Gastroesophageal sphincter (tissue), 3 donors: ENCODE results near the gene SERPINH1.

ENCODE experiments used
- POLR2A ChIP-seq, 2 donors: fragments of 450-650 bp; IDR thresholded peaks; one replicate each; pipeline ENCODE4 v1.6.1; 2017; ENCODE audit warnings: antibody characterized with exemption in 2 of 2, mild to moderate bottlenecking in 2 of 2, moderate library complexity in 1 of 2
- TF ChIP-seq, protein P1 (sequence below), 4 experiments: fragments of 200-600 bp in 2 of 4; fragments of 450-650 bp in 2 of 4; sonication (generic) in 1 of 4; IDR thresholded peaks; one replicate each; pipeline ENCODE4 v1.5.1; 2017 to 2019; ENCODE audit warnings: antibody characterized with exemption in 4 of 4, mild to moderate bottlenecking in 2 of 4, moderate library complexity in 2 of 4

DNA sequence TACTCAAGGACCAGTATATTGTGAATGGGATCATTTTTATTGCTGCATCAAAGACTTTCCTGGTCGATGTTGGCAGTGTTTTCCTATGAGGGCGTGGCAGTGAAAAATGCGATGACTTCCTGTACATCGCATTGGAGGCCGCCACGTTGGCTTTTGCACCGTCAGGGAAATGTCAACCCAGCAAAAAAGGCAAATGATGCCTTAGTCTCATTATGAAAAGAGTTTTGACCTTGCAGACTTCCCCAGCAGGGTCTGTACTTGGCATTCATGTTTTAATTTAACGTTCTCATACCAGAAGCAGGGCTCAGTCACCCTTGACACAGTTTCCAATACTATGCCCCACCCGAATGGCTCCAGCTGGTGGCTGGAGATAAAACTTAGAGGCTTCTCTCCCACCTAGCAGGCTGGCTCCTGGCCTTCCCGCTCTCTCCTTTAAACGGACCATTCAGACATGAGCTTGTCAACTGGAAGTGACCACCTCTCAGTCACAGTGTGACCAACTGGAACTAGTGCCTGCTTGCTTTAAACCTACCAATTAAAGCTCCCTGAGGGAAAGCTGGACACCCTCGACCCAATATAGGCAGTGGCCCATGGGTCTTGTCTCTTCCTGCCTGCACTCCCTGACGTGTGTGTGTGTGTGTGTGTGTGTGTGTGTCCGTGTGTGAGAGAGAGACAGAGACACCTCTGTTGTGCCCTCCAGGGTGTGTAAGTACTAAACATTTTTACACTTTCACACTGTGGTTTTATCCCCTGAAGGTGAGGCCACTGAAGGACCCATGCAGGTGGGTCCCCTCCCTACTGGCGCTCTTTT, 27.6 kb upstream of the SERPINH1 start:
- TF ChIP-seq, protein P1, sequence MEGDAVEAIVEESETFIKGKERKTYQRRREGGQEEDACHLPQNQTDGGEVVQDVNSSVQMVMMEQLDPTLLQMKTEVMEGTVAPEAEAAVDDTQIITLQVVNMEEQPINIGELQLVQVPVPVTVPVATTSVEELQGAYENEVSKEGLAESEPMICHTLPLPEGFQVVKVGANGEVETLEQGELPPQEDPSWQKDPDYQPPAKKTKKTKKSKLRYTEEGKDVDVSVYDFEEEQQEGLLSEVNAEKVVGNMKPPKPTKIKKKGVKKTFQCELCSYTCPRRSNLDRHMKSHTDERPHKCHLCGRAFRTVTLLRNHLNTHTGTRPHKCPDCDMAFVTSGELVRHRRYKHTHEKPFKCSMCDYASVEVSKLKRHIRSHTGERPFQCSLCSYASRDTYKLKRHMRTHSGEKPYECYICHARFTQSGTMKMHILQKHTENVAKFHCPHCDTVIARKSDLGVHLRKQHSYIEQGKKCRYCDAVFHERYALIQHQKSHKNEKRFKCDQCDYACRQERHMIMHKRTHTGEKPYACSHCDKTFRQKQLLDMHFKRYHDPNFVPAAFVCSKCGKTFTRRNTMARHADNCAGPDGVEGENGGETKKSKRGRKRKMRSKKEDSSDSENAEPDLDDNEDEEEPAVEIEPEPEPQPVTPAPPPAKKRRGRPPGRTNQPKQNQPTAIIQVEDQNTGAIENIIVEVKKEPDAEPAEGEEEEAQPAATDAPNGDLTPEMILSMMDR (IDR thresholded peaks at IDR 0.05): no peak
- TF ChIP-seq POLR2A (IDR thresholded peaks at IDR 0.05): no peak
